ENCODE measurements around the gene CMSS1.
"Not testable (repeated sequence)": the region's sequence is repeated elsewhere in the genome, so short reads cannot be mapped to it uniquely, and the experiment has no call there.

Gene CMSS1

GRCh38 chr3:100024520-100025303, 207.1 kb downstream of the CMSS1 start:
- no peak for DNase-seq (ENCODE audit: low spot score)

- no peak for DNase-seq (ENCODE audit: low spot score)
Measured at GRCh38 chr3:100027321-100027720, 209.7 kb downstream of the CMSS1 start.

- no peak for DNase-seq (ENCODE audit: low spot score)
Measured at GRCh38 chr3:100029052-100029451, 211.4 kb downstream of the CMSS1 start.

- no peak for DNase-seq (ENCODE audit: low spot score)
Measured at GRCh38 chr3:100029689-100030088, 212.0 kb downstream of the CMSS1 start.

- no peak for DNase-seq (ENCODE audit: low spot score)
Measured at GRCh38 chr3:100030346-100030745, 212.7 kb downstream of the CMSS1 start.

- DNase-seq (ENCODE audit: low spot score): no peak
Measured at GRCh38 chr3:100030914-100031425, 213.3 kb downstream of the CMSS1 start.

- no peak for DNase-seq (ENCODE audit: low spot score)
Measured at GRCh38 chr3:100032243-100032642, 214.6 kb downstream of the CMSS1 start.

GRCh38 chr3:100033184-100033583, 215.5 kb downstream of the CMSS1 start:
- no peak for DNase-seq (ENCODE audit: low spot score)

GRCh38 chr3:100033903-100034471, 216.3 kb downstream of the CMSS1 start:
- no peak for DNase-seq (ENCODE audit: low spot score)

GRCh38 chr3:100039075-100039474, 221.4 kb downstream of the CMSS1 start:
- DNase-seq (ENCODE audit: low spot score): no peak

- DNase-seq (ENCODE audit: low spot score): no peak
Measured at GRCh38 chr3:100040451-100041225, 223.0 kb downstream of the CMSS1 start.

- DNase-seq (ENCODE audit: low spot score): peak; percentile 35
Measured at GRCh38 chr3:100041328-100041749, 223.7 kb downstream of the CMSS1 start.

GRCh38 chr3:100042166-100042981, 224.7 kb downstream of the CMSS1 start:
- no peak for DNase-seq (ENCODE audit: low spot score)

GRCh38 chr3:100043271-100043670, 225.6 kb downstream of the CMSS1 start:
- no peak for DNase-seq (ENCODE audit: low spot score)

- no peak for DNase-seq (ENCODE audit: low spot score)
Measured at GRCh38 chr3:100044369-100044768, 226.7 kb downstream of the CMSS1 start.

- peak; percentile 65 for DNase-seq (ENCODE audit: low spot score)
Measured at GRCh38 chr3:100045696-100046095, 228.0 kb downstream of the CMSS1 start.

- no peak for DNase-seq (ENCODE audit: low spot score)
Measured at GRCh38 chr3:100046986-100047385, 229.3 kb downstream of the CMSS1 start.

GRCh38 chr3:100047455-100048141, 229.9 kb downstream of the CMSS1 start:
- peak; percentile 27 for DNase-seq (ENCODE audit: low spot score)

- no peak for DNase-seq (ENCODE audit: low spot score)
Measured at GRCh38 chr3:100048248-100048647, 230.6 kb downstream of the CMSS1 start.

- not testable (repeated sequence) for DNase-seq (ENCODE audit: low spot score)
Measured at GRCh38 chr3:100051513-100051912, 233.9 kb downstream of the CMSS1 start.

- DNase-seq (ENCODE audit: low spot score): no peak
Measured at GRCh38 chr3:100053951-100054620, 236.4 kb downstream of the CMSS1 start.
